IMR-90 (cell line): ENCODE results near the gene ATOSA. TPM values are rescaled to one million over a fixed set of nuclear protein-coding genes. Genes with fewer than 3 reads are reported as not detected.

Source experiments
- ATAC-seq: fragments of 200-7000 bp; cut with Tn5 transposase; 2 replicates; pipeline ENCODE4 v1.9.1; 2020; ENCODE audit warnings: low read depth, mild to moderate bottlenecking, moderate library complexity
- BruUV-seq: library from RNA; stranded (reverse); fragments of 400-500 nt; replicated peaks from 2 replicates; lab custom pipeline; 2021; lab: Mats Ljungman, UMichigan
- CTCF ChIA-PET: fragments of 300-600 bp; formaldehyde crosslinking; extraction: SDS; loops from one replicate; lab custom pipeline; 2021; ENCODE audit warnings: antibody characterized with exemption; lab: Yijun Ruan, JAX
- POLR2A ChIA-PET: fragments of 300-600 bp; sonication (Branson Sonifier 250); formaldehyde crosslinking; loops from one replicate; lab custom pipeline; 2022; ENCODE audit warnings: antibody characterized with exemption; ENCODE audit not compliant: unreplicated experiment; lab: Charles Lee
- DNase-seq: peaks from one replicate; pipeline ENCODE4 v3.0.0; 2013
- H2AFZ ChIP-seq: replicated peaks from 2 replicates; pipeline ENCODE3; 2013; ENCODE audit warnings: low read length, mild to moderate bottlenecking; ENCODE audit not compliant: poor library complexity
- H2AK5ac ChIP-seq: 2 replicates; pipeline ENCODE4 v1.6.1; 2013; ENCODE audit warnings: low read depth, low read length, inconsistent platforms
- H2AK9ac ChIP-seq: replicated peaks from 2 replicates; pipeline ENCODE3; 2013; ENCODE audit warnings: mild to moderate bottlenecking, low read depth, low read length, moderate library complexity; ENCODE audit not compliant: poor library complexity
- H2BK120ac ChIP-seq: 2 replicates; pipeline ENCODE4 v1.6.1; 2013; ENCODE audit warnings: low read depth, low read length, inconsistent platforms
- H2BK15ac ChIP-seq: 3 replicates; pipeline ENCODE4 v1.6.1; 2013; ENCODE audit warnings: low read depth, low read length, inconsistent platforms
- H2BK20ac ChIP-seq: 2 replicates; pipeline ENCODE4 v1.6.1; 2013; ENCODE audit warnings: low read depth, mild to moderate bottlenecking, inconsistent platforms, low read length, moderate library complexity
- H2BK5ac ChIP-seq: 2 replicates; pipeline ENCODE4 v1.6.1; 2013; ENCODE audit warnings: mild to moderate bottlenecking, low read depth, low read length, inconsistent platforms; ENCODE audit not compliant: poor library complexity, severe bottlenecking
- H3K14ac ChIP-seq: replicated peaks from 2 replicates; pipeline ENCODE4 v1.6.1; 2013; ENCODE audit warnings: low read depth, low read length, inconsistent platforms
- H3K18ac ChIP-seq: 2 replicates; pipeline ENCODE4 v1.6.1; 2013; ENCODE audit warnings: low read depth, low read length, control low read depth
- H3K23ac ChIP-seq: 2 replicates; pipeline ENCODE4 v1.6.1; 2013; ENCODE audit warnings: low read depth, low read length, inconsistent platforms
- H3K27ac ChIP-seq: 2 replicates; pipeline ENCODE4 v1.5.1; 2013; ENCODE audit warnings: mild to moderate bottlenecking, control low read depth, low read length; ENCODE audit not compliant: insufficient read depth
- H3K27me3 ChIP-seq: 2 replicates; pipeline ENCODE4 v1.6.1; 2013; ENCODE audit warnings: low read length; ENCODE audit not compliant: control insufficient read depth, insufficient read depth
- H3K36me3 ChIP-seq: 2 replicates; pipeline ENCODE4 v1.6.1; 2013; ENCODE audit warnings: low read length, mixed read lengths; ENCODE audit not compliant: control insufficient read depth, insufficient read depth
- H3K4ac ChIP-seq: 2 replicates; pipeline ENCODE4 v1.6.1; 2013; ENCODE audit warnings: low read depth, low read length, inconsistent platforms
- H3K4me1 ChIP-seq: 2 replicates; pipeline ENCODE4 v1.6.1; 2013; ENCODE audit warnings: low read length, mixed read lengths; ENCODE audit not compliant: control insufficient read depth, insufficient read depth
- H3K4me2 ChIP-seq: 2 replicates; pipeline ENCODE4 v1.6.1; 2013; ENCODE audit warnings: low read depth, mild to moderate bottlenecking, control low read depth, low read length, moderate library complexity
- H3K4me3 ChIP-seq: 2 replicates; pipeline ENCODE4 v1.5.1; 2013; ENCODE audit warnings: low read depth, mild to moderate bottlenecking, control low read depth, low read length, moderate library complexity; ENCODE audit not compliant: insufficient read depth
- H3K56ac ChIP-seq: 2 replicates; pipeline ENCODE4 v1.6.1; 2013; ENCODE audit warnings: low read length, inconsistent platforms; ENCODE audit not compliant: insufficient read depth; ENCODE audit errors: extremely low read depth
- H3K79me1 ChIP-seq, 2 experiments: 2 replicates each; pipeline ENCODE4 v1.6.1; 2013; ENCODE audit warnings: low read length in 2 of 2, inconsistent platforms in 1 of 2, low read depth in 1 of 2
- H3K9ac ChIP-seq: 2 replicates; pipeline ENCODE4 v1.6.1; 2013; ENCODE audit warnings: low read depth, low read length, control low read depth
- H3K9me1 ChIP-seq: 2 replicates; pipeline ENCODE4 v1.6.1; 2013; ENCODE audit warnings: low read length, inconsistent platforms; ENCODE audit not compliant: insufficient read depth
- H3K9me3 ChIP-seq: 2 replicates; pipeline ENCODE4 v1.6.1; 2013; ENCODE audit warnings: low read length; ENCODE audit not compliant: control insufficient read depth, insufficient read depth
- H4K20me1 ChIP-seq: 2 replicates; pipeline ENCODE4 v1.6.1; 2013; ENCODE audit warnings: low read length, inconsistent platforms; ENCODE audit not compliant: insufficient read depth
- H4K5ac ChIP-seq: 2 replicates; pipeline ENCODE4 v1.6.1; 2013; ENCODE audit warnings: mild to moderate bottlenecking, low read depth, low read length, control low read depth
- H4K8ac ChIP-seq, 2 experiments: 2 replicates each; pipeline ENCODE4 v1.6.1; 2013; ENCODE audit warnings: low read depth in 2 of 2, low read length in 2 of 2, control low read depth in 1 of 2, inconsistent platforms in 1 of 2
- H4K91ac ChIP-seq: 2 replicates; pipeline ENCODE4 v1.6.1; 2013; ENCODE audit warnings: low read depth, low read length, inconsistent platforms; ENCODE audit not compliant: insufficient read depth
- BHLHE40 ChIP-seq: fragments of 150-350 bp; IDR thresholded peaks from 2 replicates; pipeline ENCODE4 v1.6.1; 2016; ENCODE audit warnings: mild to moderate bottlenecking, low read depth, low read length
- CEBPB ChIP-seq: IDR thresholded peaks from 2 replicates; pipeline ENCODE4 v1.6.1; 2012; ENCODE audit warnings: low read depth, low read length, improper control_type of control experiment
- CHD1 ChIP-seq: IDR thresholded peaks from 2 replicates; pipeline ENCODE4 v1.6.1; 2012; ENCODE audit warnings: low read depth, low read length, improper control_type of control experiment
- CTCF ChIP-seq: conservative IDR thresholded peaks from 2 replicates; pipeline ENCODE4 v1.5.1; 2012; ENCODE audit warnings: mild to moderate bottlenecking, low read depth, low read length, improper control_type of control experiment
- FOS ChIP-seq: fragments of 150-350 bp; IDR thresholded peaks from 2 replicates; pipeline ENCODE4 v1.6.1; 2016; ENCODE audit warnings: low read depth, low read length
- MAFK ChIP-seq: IDR thresholded peaks from 2 replicates; pipeline ENCODE4 v1.6.1; 2012; ENCODE audit warnings: low read depth, low read length, improper control_type of control experiment
- MAZ ChIP-seq: IDR thresholded peaks from 2 replicates; pipeline ENCODE4 v1.6.1; 2012; ENCODE audit warnings: low read depth, mild to moderate bottlenecking, low read length, improper control_type of control experiment, moderate library complexity, borderline replicate concordance
- NFE2L2 ChIP-seq: fragments of 150-350 bp; IDR thresholded peaks from 2 replicates; pipeline ENCODE4 v1.6.1; 2016; ENCODE audit warnings: low read depth, mild to moderate bottlenecking, low read length
- POLR2A ChIP-seq: IDR thresholded peaks from 2 replicates; pipeline ENCODE4 v1.6.1; 2012; ENCODE audit warnings: mild to moderate bottlenecking, low read depth, low read length
- RAD21 ChIP-seq: IDR thresholded peaks from 2 replicates; pipeline ENCODE4 v1.6.1; 2012; ENCODE audit warnings: low read length, improper control_type of control experiment
- RCOR1 ChIP-seq: IDR thresholded peaks from 2 replicates; pipeline ENCODE4 v1.6.1; 2012; ENCODE audit warnings: mild to moderate bottlenecking, low read length, improper control_type of control experiment; ENCODE audit not compliant: insufficient replicate concordance
- RFX5 ChIP-seq: IDR thresholded peaks from 2 replicates; pipeline ENCODE4 v1.8.0; 2012; ENCODE audit warnings: low read depth, mild to moderate bottlenecking, low read length, moderate library complexity
- SMC3 ChIP-seq: fragments of 150-350 bp; IDR thresholded peaks from 2 replicates; pipeline ENCODE4 v1.6.1; 2016; ENCODE audit warnings: low read depth, mild to moderate bottlenecking, antibody characterized with exemption, low read length, moderate library complexity
- WGBS, 2 experiments: methylation state at CpG; one replicate each; pipeline versions ENCODE4 v1.1.5 to v1.1.7; 2013; ENCODE audit warnings: missing lambda C conversion rate in 2 of 2; ENCODE audit not compliant: insufficient read length in 1 of 2; ENCODE audit errors: extremely low coverage in 2 of 2; 5-methylcytosine and 5-hydroxymethylcytosine counted together
- dilution Hi-C: fragments of 300-500 bp; cut with HindIII; formaldehyde crosslinking; loops from one replicate; pipeline ENCODE4 v1.14.3; 2018; ENCODE audit warnings: low sequenced_read_pairs; ENCODE audit not compliant: unreplicated experiment
- in situ Hi-C: fragments of 300-500 bp; cut with MboI; formaldehyde crosslinking; loops from 3 replicates; pipeline ENCODE4 v1.14.3; 2019; ENCODE audit warnings: low sequenced_read_pairs, inconsistent platforms, mixed read lengths
- intact Hi-C: fragments of 100-400 bp; cut with micrococcal nuclease; formaldehyde crosslinking; loops from 2 replicates; pipeline ENCODE4 v1.10.0; 2022
- polyA plus RNA-seq, 3 experiments: library from polyadenylated mRNA; depleted of rRNA; stranded (reverse); fragments of >200 nt; gene quantifications; 2 replicates each; pipeline ENCODE4 v1.2.3, GENCODE V29; 2012; ENCODE audit warnings: low replicate concordance in 1 of 3
- total RNA-seq: library from RNA; depleted of rRNA; stranded (reverse); fragments of >200 nt; gene quantifications from 2 replicates; pipeline ENCODE4 v1.2.3, GENCODE V29; 2012
- TF ChIP-seq, protein P1 (sequence below): fragments of 150-350 bp; IDR thresholded peaks from 2 replicates; pipeline ENCODE4 v1.6.1; 2016; ENCODE audit warnings: low read depth, mild to moderate bottlenecking, low read length, moderate library complexity, borderline replicate concordance

The ATOSA gene
- total and polyA plus RNA-seq, 2 of the 4 experiments (the other 2 are of a cell fraction): 13.2 to 17.2 TPM

DNA sequence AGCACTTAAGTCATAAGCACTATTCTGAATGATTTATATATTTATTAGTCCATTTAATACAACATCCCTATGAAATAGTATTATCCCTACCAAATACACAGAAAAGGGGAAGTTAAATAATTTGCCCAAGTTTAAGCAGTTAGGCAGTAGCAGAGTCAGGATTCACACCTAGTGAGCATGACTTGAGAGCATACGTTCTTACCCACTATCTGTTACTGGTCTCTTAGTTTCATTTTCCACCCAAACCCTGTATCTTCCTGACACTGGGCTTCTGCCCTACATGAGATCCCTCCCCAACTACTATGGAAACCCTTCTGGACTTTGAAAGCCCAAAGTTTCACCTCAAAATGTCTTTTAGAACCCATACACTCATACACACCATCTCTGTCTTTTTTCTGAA is 4.4 kb upstream of the ATOSA start:
- H3K56ac ChIP-seq: no peak overlapping the region
- H2AK9ac ChIP-seq: no peak overlapping the region
- ATAC-seq: no peak
- no peak overlapping the region for H4K91ac ChIP-seq
- H3K4ac ChIP-seq: no peak overlapping the region
- H3K4me3 ChIP-seq: no peak overlapping the region
- H3K9ac ChIP-seq: no peak overlapping the region
- H3K18ac ChIP-seq: no peak overlapping the region
- H4K20me1 ChIP-seq: no peaks in the 10 kb centered on the region
- no peaks in the 10 kb centered on the region for H3K9me3 ChIP-seq
- H3K79me1 ChIP-seq: no peaks in the 10 kb centered on the region
- ChIA-PET POLR2A (no interaction called here), CTCF (no interaction called here)
- no peak overlapping the region for H4K5ac ChIP-seq
- WGBS, 2 experiments: 67% methylated on average over 1 of the region's 1 CpG; no CpG with 5 or more reads in 1 of the 2 experiments
- TF ChIP-seq RCOR1 (no peak), MAZ (no peak), FOS (no peak), CEBPB (no peak), CTCF (no peak), RAD21 (no peak), CHD1 (no peak), RFX5 (no peak), MAFK (no peak), SMC3 (no peak), BHLHE40 (no peak), NFE2L2 (no peak), POLR2A (no peak)
- TF ChIP-seq, protein P1, sequence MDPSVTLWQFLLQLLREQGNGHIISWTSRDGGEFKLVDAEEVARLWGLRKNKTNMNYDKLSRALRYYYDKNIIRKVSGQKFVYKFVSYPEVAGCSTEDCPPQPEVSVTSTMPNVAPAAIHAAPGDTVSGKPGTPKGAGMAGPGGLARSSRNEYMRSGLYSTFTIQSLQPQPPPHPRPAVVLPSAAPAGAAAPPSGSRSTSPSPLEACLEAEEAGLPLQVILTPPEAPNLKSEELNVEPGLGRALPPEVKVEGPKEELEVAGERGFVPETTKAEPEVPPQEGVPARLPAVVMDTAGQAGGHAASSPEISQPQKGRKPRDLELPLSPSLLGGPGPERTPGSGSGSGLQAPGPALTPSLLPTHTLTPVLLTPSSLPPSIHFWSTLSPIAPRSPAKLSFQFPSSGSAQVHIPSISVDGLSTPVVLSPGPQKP: no peak
- H2BK120ac ChIP-seq: no peak overlapping the region
- H2BK15ac ChIP-seq: no peak overlapping the region
- H2AK5ac ChIP-seq: no peak overlapping the region
- H2AFZ ChIP-seq: no peak overlapping the region
- no peaks in the 10 kb centered on the region for H3K9me1 ChIP-seq
- no peak overlapping the region for H3K14ac ChIP-seq
- no peaks in the 10 kb centered on the region for H3K36me3 ChIP-seq
- H2BK5ac ChIP-seq: no peak overlapping the region
- H4K8ac ChIP-seq: no peak overlapping the region
- no peak for DNase-seq
- no peak overlapping the region for H3K27ac ChIP-seq
- dilution Hi-C loops (no loop called here), in situ Hi-C loops (no loop called here), intact Hi-C loops (no loop called here)
- no peak overlapping the region for H3K4me2 ChIP-seq
- H2BK20ac ChIP-seq: no peak overlapping the region
- H3K23ac ChIP-seq: no peak overlapping the region
- no peaks in the 10 kb centered on the region for H3K4me1 ChIP-seq
- BruUV-seq: no TSS peak
- H3K27me3 ChIP-seq: peaks cover 8% of the 10 kb centered on the region
